NT2/D1 (cell line): ENCODE measurements around the gene SLX4IP.

Experiments used
- SUZ12 ChIP-seq: IDR thresholded peaks from 2 replicates; pipeline ENCODE4 v1.6.1; 2011; ENCODE audit not compliant: insufficient read length, insufficient read depth; ENCODE audit errors: extremely low read depth
- YY1 ChIP-seq: IDR thresholded peaks from 2 replicates; pipeline ENCODE4 v1.6.1; 2011; ENCODE audit not compliant: insufficient read length, insufficient read depth
- ZNF274 ChIP-seq: IDR thresholded peaks from 2 replicates; pipeline ENCODE4 v1.6.1; 2011; ENCODE audit warnings: mild to moderate bottlenecking, low read depth, low read length

GRCh38 chr20:10445758-10446157 is 10.7 kb downstream of the SLX4IP start:
- no peak for TF ChIP-seq ZNF274
- no peak for TF ChIP-seq YY1
- no peak for TF ChIP-seq SUZ12
